Renal cortex interstitium (tissue), 15 donors: ENCODE data around the gene FGD3. TPM values are rescaled to one million over a fixed set of nuclear protein-coding genes. Genes with fewer than 3 reads are reported as not detected.
"Not testable (repeated sequence)": the region's sequence is repeated elsewhere in the genome, so short reads cannot be mapped to it uniquely, and the experiment has no call there.

Source experiments
- DNase-seq, 11 donors: peaks; one replicate each; pipeline ENCODE4 v3.0.0-alpha.2; 2013; ENCODE audit warnings: low read depth in 9 of 11, low spot score in 4 of 11; ENCODE audit errors: extremely low read depth in 1 of 11
- long read RNA-seq, 16 experiments: transcript quantifications; one replicate each; lab custom pipeline, GENCODE V29; 2026
- polyA plus RNA-seq, 3 donors: library from polyadenylated mRNA; unstranded; fragments of 120-200 nt; gene quantifications; one replicate each; pipeline ENCODE4 v1.2.1, GENCODE V29; 2013; ENCODE audit not compliant: insufficient read length in 3 of 3

Gene FGD3
- polyA plus RNA-seq, result 1 to 10 TPM; 3.3 to 5.8 (median 5.3) TPM
- long read RNA-seq, donor 1, result 0 reads
- long read RNA-seq, donor 2, result 0 reads
- long read RNA-seq, donor 3, partial matches to known transcripts, result 5 of 6 reads
- long read RNA-seq, donor 3, other reads (novel, unspliced or antisense), result 0 of 6 reads
- long read RNA-seq, donor 4, partial matches to known transcripts, result 0 of 1 reads
- long read RNA-seq, donor 4, other reads (novel, unspliced or antisense), result 0 of 1 reads
- long read RNA-seq, donor 5, result 0 reads
- long read RNA-seq, donor 6, result 0 reads
- long read RNA-seq, donor 7, result 0 reads
- long read RNA-seq, donor 8, partial matches to known transcripts, result 6 of 6 reads
- long read RNA-seq, donor 8, other reads (novel, unspliced or antisense), result 0 of 6 reads
- long read RNA-seq, donor 9, result 0 reads
- long read RNA-seq, donor 10, partial matches to known transcripts, result 0 of 1 reads
- long read RNA-seq, donor 10, other reads (novel, unspliced or antisense), result 0 of 1 reads
- long read RNA-seq, donor 11, result 0 reads
- long read RNA-seq, donor 12, result 0 reads
- long read RNA-seq, donor 13, result 0 reads
- long read RNA-seq, donor 14, result 0 reads
- long read RNA-seq, donor 15, result 0 reads
- long read RNA-seq, donor 16, partial matches to known transcripts, result 0 of 1 reads
- long read RNA-seq, donor 16, other reads (novel, unspliced or antisense), result 0 of 1 reads

DNA sequence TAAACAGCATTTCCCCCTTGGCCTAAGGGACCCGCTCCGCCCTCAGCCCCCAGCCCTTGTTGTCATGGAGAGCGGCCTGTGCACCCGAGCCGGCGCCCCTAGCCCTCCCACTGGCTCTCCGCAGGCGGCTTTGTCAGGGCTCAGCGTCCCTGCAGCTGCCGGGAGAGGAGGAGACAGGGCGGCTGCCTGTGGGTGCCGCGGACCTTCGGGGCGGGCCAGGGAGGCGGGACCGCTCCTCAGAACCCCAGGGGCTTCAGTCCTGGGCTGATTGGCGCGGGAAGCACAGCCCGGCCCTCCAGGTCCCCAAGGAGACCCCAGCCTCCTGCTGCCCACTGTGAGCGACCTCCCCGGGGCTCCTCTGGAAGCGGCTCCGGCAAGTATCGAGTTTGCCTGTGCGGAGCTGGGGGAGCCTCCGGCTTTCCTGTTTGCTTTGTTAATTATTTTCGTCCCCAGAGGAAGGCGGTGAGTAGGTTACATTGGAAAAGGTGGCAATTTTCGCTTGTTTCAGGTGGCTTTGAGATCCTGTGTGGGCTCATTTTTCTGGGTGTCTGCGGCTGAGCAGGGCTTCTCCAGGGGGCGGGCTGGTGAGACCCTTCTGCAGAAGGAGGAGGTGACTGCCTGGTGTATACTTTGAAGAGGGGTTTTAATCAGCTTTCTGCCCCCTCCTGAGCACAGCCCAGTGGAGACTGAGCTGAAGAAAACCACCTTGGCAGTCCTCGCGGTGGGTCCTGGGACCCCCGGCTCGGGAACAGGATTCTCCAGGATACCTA lies at the start of gene FGD3:
Gene FGD3, plus strand, starts transcription at position 256 of the 770 bp plus-strand sequence. CDS start 28,734 bp downstream, outside the sequence.
- DNase-seq, result peak in 4 of 11 donors; percentile 27 to 56 (median 36)

DNA sequence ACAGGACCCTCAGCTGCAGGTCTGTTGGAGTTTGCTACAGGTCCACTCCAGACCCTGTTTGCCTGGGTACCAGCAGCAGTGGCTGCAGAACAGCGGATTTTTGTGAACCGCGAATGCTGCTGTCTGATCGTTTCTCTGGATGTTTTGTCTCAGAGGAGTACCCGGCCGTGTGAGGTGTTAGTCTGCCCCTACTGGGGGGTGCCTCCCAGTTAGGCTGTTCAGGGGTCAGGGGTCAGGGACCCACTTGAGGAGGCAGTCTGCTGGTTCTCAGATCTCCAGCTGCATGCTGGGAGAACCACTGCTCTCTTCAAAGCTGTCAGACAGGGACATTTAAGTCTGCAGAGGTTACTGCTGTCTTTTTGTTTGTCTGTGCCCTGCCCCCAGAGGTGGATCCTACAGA lies 42.2 kb upstream of the FGD3 start:
- not testable (repeated sequence) for DNase-seq

GRCh38 chr9:92911511-92912475 lies 35.5 kb upstream of the FGD3 start:
- peak in 1 of 11 donors; percentile 1 for DNase-seq

GRCh38 chr9:92917176-92917800 lies 30.0 kb upstream of the FGD3 start:
- DNase-seq, result no peak

GRCh38 chr9:92920437-92920836 lies 26.9 kb upstream of the FGD3 start:
- no peak for DNase-seq

DNA sequence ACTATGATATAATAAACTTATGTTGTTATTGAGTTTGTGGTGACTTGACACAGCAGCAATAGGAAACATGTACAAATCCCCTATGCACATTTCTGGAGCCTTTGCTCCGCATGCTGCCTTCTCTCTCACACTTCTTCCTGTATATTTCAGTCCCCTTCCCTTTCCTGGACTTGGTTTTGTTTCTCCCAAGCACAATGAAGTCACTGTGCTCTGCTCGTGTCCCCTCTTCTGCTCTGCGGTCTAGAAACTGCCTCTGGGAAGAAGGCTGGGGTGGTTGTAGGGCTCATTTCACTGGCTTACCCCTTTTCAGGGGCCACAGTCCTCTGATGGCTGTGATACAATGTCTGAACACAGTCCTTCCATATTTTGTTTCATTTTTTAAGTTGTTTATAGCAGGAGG lies 15.7 kb upstream of the FGD3 start:
- no peak for DNase-seq

DNA sequence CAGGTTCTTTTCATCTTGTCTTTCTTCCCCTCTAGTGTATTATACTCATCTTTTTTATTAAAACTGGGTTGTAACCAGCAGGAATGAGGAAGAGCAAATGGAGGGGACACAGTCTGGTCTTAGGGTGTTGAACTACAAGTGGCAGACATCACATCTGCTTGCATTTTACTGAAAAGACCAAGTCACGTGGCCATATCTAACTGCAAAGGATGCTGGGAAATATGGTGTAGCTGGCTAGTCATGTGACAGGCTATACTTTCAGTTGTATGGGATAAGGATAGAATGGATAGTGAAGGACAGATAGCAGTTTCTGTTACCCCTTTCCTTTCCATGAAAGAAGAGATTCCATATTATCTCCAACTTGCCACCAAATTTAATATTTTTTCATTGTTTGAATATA lies 13.0 kb upstream of the FGD3 start:
- no peak for DNase-seq

GRCh38 chr9:92938025-92938424 lies 9.3 kb upstream of the FGD3 start:
- no peak for DNase-seq

DNA sequence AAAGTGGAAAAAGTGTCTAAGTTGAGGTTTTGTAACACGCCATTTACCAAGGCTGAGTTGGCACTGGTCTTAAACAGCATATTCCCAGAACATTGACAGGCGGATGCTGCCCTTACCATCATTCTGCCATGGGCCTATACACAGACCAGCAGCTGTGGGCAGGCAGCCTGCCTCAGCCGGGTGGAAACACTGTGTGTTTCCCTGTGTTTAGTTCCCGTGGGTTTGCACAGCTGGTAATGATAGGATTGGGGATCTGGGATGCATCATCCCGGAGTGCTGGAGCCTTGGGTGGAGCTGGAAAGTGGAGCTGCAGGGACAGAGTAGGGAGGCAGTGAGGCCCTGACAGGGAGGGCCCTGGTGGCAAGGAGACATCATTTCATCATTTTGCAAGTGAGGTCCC lies 5.5 kb upstream of the FGD3 start:
- no peak for DNase-seq

DNA sequence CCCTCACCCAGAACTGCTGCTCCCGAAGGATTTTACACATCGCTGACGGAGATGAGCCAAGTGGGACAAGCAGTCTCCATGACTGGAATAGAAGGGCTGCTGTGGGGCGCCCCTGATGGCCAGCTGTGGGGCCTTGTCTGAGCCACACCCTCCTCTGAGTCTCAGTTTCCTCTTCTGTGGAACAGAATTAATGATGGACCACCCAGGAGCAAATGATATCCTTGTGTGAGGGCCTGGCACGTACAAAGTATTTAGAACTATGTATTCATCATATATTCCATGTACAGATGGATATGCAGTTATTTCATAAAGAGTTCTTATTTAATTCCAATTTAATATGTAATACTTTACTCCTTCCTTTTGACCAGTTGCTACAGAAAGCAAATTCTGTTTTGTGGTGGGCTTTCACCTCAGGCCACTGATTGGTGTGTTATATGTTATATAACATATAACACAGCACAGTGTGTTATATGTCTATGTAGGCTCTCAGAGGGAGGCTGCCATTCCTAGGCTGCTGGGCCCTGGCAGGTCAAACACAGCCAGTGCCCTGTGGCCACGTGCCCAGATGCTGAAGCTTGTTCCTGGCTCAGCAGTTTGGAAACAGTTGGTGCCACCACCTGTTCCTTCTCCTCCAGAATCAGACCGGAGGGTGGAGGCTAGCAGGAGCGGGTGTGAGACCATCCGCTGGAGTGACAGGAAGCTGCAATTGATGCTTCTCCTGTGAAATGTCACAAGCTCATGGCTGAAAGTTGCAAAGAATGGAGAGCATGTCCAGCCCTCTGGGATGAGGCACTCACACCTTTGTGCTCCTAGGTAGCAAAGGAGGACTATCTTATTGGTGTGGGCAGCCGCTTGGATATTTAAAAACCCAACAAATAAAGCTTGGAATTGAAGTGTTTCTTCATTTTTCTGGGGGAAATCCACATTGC lies 4.4 kb upstream of the FGD3 start:
- DNase-seq, result no peak

GRCh38 chr9:92944921-92945320 lies 2.4 kb upstream of the FGD3 start:
- no peak for DNase-seq

- DNase-seq, result no peak
Observed at GRCh38 chr9:92945796-92946195, 1.5 kb upstream of the FGD3 start.

DNA sequence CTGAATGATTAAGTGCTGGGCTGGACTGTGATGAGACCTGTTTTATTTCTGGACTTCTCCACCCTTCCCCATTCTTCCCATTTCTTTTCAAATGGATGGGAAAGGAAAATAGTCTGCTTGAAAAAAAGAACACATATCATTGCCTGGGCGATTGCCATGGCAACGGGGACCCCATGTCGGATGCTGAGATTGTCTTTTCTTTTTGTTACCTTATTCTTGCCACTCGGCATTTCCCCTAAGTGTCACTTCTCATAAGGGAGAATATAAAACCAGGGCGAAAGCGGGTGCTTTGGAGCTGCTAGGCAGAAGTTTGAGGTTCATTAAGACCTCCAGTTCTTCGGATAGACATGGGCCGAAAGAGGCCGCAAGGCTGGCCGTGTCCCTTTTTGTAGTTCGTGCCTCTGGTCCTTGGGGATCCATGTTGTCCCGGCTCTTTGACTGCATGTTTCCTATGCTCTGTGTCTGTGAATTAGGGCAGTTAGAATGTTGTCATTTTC lies 763 bp downstream of the FGD3 start:
- no peak for DNase-seq

GRCh38 chr9:92948632-92949031 lies 1.3 kb downstream of the FGD3 start:
- no peak for DNase-seq

DNA sequence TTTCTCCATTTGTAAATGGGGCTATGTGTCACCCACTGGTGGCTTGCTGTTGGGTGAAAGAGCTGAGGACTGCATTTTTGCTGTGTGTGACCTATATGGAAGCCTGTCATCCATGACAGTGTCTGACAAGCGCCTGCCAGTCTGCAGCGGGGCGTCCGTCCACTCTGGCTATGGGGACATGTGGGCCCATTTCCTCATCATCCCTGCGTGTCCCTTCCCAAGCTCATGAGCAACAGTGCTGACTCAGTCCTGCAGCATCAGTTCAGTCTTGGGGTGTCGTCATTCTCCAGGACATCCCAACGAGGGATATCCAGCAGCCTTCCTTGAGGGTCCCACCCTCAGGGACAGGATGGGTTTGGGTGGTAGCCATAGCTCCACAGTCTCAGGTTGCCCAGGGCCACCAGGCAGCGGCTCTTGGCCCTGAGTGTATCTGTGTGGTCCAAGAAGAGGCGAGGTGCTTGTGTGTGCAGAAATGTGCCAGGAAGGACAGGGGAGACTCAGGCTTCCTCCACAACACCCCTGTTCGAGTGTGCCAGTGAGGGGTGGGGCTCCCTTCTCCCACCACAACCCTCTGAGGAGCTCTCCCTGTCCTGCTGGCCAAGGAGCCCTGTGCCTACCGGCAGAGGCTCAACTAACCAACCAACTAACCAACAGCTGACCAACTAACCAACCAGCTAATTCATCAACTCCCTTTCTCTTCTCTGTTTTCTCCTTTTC lies 2.1 kb downstream of the FGD3 start:
- no peak for DNase-seq

DNA sequence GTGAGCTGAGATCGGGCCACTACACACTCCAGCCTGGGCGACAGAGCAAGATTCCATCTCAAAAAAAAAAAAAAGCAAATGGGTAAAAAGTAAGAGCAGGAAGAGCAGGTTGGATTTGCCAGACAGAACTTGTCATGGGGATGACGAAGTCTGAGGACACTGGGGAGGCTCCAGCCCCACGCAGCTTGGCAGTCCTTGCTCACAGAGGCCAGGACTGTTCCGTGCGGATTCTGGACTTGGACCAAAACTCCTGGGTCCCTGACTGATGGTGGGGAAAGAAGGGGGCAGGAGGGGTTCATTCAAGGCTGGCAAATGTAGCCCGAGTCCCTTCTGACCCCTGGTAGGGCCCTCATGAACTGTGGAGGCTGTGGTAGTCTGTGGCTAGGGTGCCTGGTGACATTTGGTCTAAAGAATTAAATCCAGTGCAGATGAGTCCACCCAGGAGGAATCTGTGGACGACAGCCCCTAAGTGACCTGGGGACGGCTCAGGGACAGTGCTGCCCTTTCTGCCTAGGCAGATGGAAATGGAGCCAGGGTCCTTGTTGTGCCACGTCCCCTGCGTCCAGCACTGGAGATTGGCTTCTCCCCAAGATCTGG lies 3.1 kb downstream of the FGD3 start:
- no peak for DNase-seq
